ENCODE results near the gene TUBGCP6.

Gene TUBGCP6

DNA sequence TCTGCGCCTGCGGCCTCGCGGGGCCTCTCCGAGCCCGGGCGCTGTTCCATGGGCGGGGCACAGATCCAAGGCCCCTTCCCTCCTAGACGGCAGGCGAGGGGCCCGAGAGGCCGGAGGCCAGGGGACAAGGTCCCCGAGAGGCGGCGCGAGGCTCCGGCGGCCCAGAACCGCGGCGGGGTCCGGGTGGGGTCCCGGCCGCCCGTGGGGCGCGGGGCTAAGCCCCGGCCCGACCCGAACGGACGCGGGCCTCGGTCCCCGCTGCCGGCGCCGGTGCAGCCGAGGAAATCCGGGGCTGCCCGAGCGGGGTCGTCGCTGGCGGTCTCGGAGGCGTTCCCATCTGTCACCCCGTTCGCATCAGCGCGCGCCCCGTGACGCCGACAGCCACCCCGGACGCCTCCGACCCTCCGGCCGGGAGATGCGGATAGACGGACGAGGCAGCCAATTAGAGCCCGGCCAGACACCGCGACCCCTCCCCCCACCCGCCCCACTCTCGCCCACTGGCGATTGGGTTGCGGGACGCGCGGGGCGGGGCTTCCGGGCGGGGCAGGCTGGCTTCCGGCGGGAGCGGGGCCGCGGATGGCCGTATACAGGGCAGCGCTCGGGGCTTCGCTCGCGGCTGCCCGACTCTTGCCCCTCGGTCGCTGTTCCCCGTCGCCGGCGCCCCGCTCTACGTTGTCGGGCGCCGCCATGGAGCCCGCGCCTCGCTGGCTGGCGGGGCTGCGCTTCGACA lies 44.2 kb downstream of the TUBGCP6 start, which contains the start of gene SELENOO:
Gene SELENOO, plus strand, starts transcription at position 551 of the 730 bp plus-strand sequence. Its CDS starts 26 bp downstream, at position 577.
- peaks cover 17% of the 10 kb centered on the region for H3K4me1 ChIP-seq (ENCODE audit: insufficient read depth, low read length)
- H3K27me3 ChIP-seq (ENCODE audit: control insufficient read depth in 1 of 2, insufficient read depth in 2 of 2, low read length in 2 of 2): no peaks in the 10 kb centered on the region
- H3K36me3 ChIP-seq (ENCODE audit: insufficient read depth, low read length): peaks cover 11% of the 10 kb centered on the region

DNA sequence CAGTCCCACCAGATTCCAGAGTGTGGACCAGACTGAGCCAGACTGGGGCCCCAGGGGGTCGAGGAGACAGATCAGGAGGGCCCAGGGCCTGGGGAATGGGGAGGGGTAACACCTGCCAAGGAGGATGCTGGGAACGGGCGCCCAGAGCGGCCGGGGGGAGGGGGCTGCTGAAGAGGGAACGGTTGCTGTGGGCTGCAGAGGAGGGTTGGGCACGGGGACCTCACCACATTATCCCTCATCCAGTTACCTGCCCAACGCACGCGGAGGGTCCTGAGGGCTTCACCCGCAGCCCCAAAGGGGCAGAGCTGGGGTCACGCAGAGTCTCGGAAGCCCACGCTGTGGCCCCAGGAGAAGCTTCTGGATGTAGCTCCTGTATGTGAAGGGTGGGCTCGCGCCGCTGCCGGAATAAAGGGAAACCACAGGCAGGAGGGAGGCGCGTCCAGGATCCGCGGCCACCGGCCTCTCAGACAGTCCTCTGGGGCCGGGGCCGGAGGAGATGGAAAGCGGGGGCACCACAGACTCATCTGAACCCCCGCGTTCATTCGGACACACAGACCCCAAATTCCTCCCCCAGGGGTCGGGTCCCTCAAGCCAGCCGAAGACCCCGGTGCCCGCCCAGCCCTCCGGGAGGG lies 44.9 kb downstream of the TUBGCP6 start:
- no peaks in the 10 kb centered on the region for H3K27me3 ChIP-seq (ENCODE audit: control insufficient read depth in 1 of 2, insufficient read depth in 2 of 2, low read length in 2 of 2)
- no peaks in the 10 kb centered on the region for H3K9me3 ChIP-seq (ENCODE audit: low read length)
- H3K4me3 ChIP-seq (ENCODE audit: low read depth in 1 of 2, low read length in 2 of 2): peak overlapping the region; percentile 55 to 74
- H3K9ac ChIP-seq (ENCODE audit: low read length): no peak overlapping the region
- H3K4me1 ChIP-seq (ENCODE audit: insufficient read depth, low read length): peaks cover 17% of the 10 kb centered on the region
- H3K27ac ChIP-seq (ENCODE audit: low read depth, low read length): peak overlapping the region; percentile 27
- H3K36me3 ChIP-seq (ENCODE audit: insufficient read depth, low read length): peaks cover 11% of the 10 kb centered on the region

More for the DNA sequence above, 44.2 kb downstream of the TUBGCP6 start, which contains the start of gene SELENOO:
- Histone ChIP-seq H3K4me3 (ENCODE audit: low read depth in 1 of 2, low read length in 2 of 2) (peak within 1 kb of the TSS; percentile 63 to 74), H3K27ac (ENCODE audit: low read depth, low read length) (peak within 1 kb of the TSS; percentile 58), H3K9ac (ENCODE audit: low read length) (peak within 1 kb of the TSS; percentile 49), H3K9me3 (ENCODE audit: low read length) (no peaks in the 10 kb centered on the region)

DNA sequence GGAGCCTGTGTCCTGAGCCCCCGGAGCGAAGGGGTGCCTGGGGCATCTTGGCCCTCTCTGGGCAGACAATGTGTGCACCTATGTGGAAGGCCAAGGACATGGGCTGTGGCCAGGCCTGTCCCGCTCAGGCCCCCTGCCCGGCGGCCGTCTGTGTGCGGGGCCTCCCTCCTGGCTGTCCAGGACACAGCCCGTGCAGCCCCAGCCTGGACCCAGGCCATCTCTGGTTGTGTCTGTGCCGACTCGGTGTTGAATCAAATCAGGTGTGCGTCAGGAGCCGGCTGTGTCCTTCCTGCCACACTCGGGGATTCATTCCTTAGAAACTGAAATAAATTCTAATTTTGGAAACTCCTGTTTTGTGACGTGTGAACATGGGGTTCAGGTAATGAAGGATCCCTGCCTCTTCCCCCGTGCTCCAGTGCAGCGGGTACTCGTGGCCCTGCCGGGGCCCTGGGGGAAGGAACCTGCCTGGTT lies 45.5 kb downstream of the TUBGCP6 start:
- H3K4me1 ChIP-seq (ENCODE audit: insufficient read depth, low read length): peaks cover 17% of the 10 kb centered on the region
- H3K27ac ChIP-seq (ENCODE audit: low read depth, low read length): no peak overlapping the region
- H3K9ac ChIP-seq (ENCODE audit: low read length): no peak overlapping the region
- H3K9me3 ChIP-seq (ENCODE audit: low read length): no peaks in the 10 kb centered on the region
- H3K27me3 ChIP-seq (ENCODE audit: control insufficient read depth in 1 of 2, insufficient read depth in 2 of 2, low read length in 2 of 2): no peaks in the 10 kb centered on the region
- H3K4me3 ChIP-seq (ENCODE audit: low read depth in 1 of 2, low read length in 2 of 2): peak overlapping the region in 1 of 2 donors; percentile 55
- peaks cover 16% of the 10 kb centered on the region for H3K36me3 ChIP-seq (ENCODE audit: insufficient read depth, low read length)

DNA sequence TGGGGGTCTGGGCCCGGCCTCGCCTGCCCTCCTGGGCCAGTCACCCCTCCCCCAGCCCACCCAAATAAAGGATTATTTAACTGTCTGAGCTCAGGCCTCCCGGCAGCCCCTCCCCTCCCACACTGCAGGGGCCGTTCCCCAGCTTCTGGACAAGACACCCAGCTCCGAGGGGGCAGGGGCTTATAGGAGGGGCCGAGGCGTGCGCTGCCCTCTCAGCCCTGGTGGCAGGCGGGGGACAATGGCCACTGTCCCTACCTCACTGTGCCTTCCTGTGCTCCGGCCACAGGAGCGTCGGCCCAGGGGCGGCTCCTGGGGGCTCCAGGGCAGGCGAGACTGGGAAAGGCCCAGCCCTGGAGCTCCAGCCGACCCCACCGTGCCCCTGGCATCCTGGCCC lies 46.2 kb downstream of the TUBGCP6 start:
- peaks cover 17% of the 10 kb centered on the region for H3K4me1 ChIP-seq (ENCODE audit: insufficient read depth, low read length)
- H3K27ac ChIP-seq (ENCODE audit: low read depth, low read length): no peak overlapping the region
- H3K9me3 ChIP-seq (ENCODE audit: low read length): no peaks in the 10 kb centered on the region
- no peak overlapping the region for H3K4me3 ChIP-seq (ENCODE audit: low read depth in 1 of 2, low read length in 2 of 2)
- H3K27me3 ChIP-seq (ENCODE audit: control insufficient read depth in 1 of 2, insufficient read depth in 2 of 2, low read length in 2 of 2): no peaks in the 10 kb centered on the region
- H3K36me3 ChIP-seq (ENCODE audit: insufficient read depth, low read length): peaks cover 15% of the 10 kb centered on the region
- H3K9ac ChIP-seq (ENCODE audit: low read length): no peak overlapping the region

DNA sequence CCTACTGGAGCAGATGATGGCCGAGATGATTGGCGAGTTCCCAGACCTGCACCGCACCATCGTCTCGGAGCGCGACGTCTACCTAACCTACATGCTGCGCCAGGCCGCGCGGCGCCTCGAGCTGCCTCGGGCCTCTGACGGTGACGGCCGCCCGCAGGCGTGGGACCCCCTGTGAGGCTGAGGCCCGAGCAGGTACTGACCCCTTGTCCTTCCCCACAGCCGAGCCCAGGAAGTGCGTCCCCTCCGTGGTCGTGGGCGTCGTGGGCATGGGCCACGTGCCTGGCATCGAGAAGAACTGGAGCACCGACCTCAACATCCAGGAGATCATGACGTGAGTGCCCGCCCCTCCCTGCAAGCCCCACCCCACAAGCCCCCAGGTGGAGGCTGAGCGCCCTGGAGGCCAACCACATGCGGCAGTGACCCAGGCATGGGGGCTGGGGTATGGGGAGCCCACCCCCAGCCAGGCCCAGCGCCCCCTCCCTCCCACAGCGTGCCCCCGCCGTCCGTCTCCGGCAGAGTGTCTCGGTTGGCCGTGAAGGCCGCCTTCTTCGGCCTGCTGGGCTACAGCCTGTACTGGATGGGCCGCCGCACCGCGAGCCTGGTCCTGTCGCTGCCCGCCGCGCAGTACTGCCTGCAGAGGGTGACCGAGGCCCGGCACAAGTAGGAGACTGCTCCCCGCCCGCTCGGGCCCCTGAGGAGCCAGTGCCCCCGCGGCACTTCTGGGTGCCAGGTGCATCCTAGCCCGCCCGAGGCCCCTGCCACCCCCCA lies 46.8 kb downstream of the TUBGCP6 start:
- no peak overlapping the region for H3K4me3 ChIP-seq (ENCODE audit: low read depth in 1 of 2, low read length in 2 of 2)
- no peak overlapping the region for H3K9ac ChIP-seq (ENCODE audit: low read length)
- H3K27me3 ChIP-seq (ENCODE audit: control insufficient read depth in 1 of 2, insufficient read depth in 2 of 2, low read length in 2 of 2): no peaks in the 10 kb centered on the region
- H3K27ac ChIP-seq (ENCODE audit: low read depth, low read length): no peak overlapping the region
- no peaks in the 10 kb centered on the region for H3K9me3 ChIP-seq (ENCODE audit: low read length)
- peaks cover 9% of the 10 kb centered on the region for H3K36me3 ChIP-seq (ENCODE audit: insufficient read depth, low read length)
- peaks cover 17% of the 10 kb centered on the region for H3K4me1 ChIP-seq (ENCODE audit: insufficient read depth, low read length)

DNA sequence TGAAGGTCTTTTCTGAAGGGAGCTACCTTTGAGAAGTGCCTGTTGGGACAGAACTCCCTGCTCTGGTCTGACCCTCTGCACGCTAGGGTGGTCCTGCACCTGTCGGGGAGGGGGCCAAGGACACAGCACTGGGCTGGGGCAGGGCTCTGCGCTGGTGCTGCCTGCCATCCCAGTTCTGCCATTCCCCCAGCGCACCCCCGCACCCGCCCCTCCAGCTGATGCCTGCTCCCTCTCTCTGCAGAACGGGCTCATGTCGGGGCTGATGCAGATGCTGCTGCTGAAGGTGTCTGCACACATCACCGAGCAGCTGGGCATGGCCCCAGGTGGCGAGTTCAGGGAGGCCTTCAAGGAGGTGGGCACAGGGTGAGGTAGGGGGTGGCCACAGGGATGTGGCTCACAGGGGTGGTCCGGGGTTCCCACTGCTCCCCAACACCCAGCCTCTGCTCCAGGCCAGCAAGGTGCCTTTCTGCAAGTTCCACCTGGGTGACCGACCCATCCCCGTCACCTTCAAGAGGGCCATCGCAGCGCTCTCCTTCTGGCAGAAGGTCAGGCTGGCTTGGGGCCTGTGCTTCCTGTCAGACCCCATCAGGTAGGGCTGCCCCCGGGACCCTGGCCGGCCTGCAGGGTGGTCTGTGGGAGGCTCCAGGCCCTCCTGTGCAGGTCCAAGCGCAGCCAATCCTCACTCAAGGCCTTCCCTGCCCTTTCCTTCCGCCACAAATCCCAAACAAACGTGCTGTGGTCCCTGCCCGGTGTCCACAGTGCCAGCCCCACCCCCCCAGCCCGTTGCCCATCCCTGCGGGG lies 47.6 kb downstream of the TUBGCP6 start:
- H3K27ac ChIP-seq (ENCODE audit: low read depth, low read length): no peak overlapping the region
- H3K36me3 ChIP-seq (ENCODE audit: insufficient read depth, low read length): peaks cover 7% of the 10 kb centered on the region
- peaks cover 12% of the 10 kb centered on the region for H3K4me1 ChIP-seq (ENCODE audit: insufficient read depth, low read length)
- no peak overlapping the region for H3K4me3 ChIP-seq (ENCODE audit: low read depth in 1 of 2, low read length in 2 of 2)
- no peaks in the 10 kb centered on the region for H3K9me3 ChIP-seq (ENCODE audit: low read length)
- H3K9ac ChIP-seq (ENCODE audit: low read length): no peak overlapping the region
- no peaks in the 10 kb centered on the region for H3K27me3 ChIP-seq (ENCODE audit: control insufficient read depth in 1 of 2, insufficient read depth in 2 of 2, low read length in 2 of 2)

DNA sequence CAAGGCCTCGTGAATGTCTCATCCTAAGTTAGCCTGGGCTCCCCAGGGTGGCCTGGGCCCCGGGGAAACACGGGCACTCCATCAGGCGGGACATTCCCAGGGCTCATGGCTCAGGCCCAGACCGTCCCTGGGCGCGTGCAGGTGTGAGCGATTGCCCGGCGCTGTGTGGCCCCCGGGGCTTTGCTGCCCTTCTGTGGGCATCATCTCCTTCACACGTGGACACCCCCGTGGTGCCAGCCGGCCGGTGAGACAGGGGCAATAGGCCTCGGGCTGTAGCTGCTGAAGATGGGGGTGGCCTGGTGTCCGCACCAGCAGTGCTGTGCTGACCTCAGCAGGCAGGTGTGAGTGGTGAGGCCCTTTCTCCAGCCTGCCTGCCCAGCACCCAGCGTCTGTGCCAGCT lies 48.6 kb downstream of the TUBGCP6 start:
- H3K9me3 ChIP-seq (ENCODE audit: low read length): no peaks in the 10 kb centered on the region
- no peaks in the 10 kb centered on the region for H3K27me3 ChIP-seq (ENCODE audit: control insufficient read depth in 1 of 2, insufficient read depth in 2 of 2, low read length in 2 of 2)
- no peak overlapping the region for H3K9ac ChIP-seq (ENCODE audit: low read length)
- no peak overlapping the region for H3K4me3 ChIP-seq (ENCODE audit: low read depth in 1 of 2, low read length in 2 of 2)
- no peak overlapping the region for H3K27ac ChIP-seq (ENCODE audit: low read depth, low read length)
- H3K4me1 ChIP-seq (ENCODE audit: insufficient read depth, low read length): peaks cover 8% of the 10 kb centered on the region
- peaks cover 7% of the 10 kb centered on the region for H3K36me3 ChIP-seq (ENCODE audit: insufficient read depth, low read length)

DNA sequence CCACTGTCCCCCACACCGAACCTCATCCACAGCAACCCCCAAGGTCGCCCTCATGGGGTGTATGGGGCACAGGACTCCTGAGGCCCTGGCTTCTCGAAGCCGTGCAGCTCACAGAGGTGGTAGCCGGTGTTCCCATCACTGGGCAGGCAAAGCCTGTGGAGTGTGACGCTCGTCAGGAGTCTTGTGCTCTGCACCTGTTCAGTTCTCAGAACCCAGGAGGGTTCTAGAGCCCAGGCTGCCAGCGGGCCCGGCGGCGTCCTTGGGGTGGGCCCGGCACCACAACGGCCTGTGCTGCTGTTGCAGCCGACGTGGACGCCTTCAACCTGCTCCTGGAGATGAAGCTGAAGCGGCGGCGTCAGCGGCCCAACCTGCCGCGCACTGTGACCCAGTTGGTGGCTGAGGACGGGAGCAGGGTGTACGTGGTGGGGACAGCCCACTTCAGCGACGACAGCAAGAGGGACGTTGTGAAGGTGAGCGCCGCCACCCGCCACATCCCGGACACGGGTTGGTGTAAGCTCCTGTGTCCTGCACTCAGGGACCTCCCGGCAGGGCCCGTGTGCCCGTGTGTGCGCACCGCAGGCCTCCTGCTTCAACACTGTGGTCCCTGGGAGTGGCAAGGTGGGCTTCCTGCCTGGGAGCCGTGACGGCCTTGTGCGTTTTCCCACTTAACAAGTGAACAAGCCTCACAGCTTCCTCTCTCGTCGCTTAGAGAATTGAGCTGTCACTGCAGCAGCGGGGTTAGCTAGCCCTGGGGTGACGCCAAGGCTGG lies 50.6 kb downstream of the TUBGCP6 start:
- Histone ChIP-seq H3K4me1 (ENCODE audit: insufficient read depth, low read length) (peaks cover 18% of the 10 kb centered on the region), H3K9me3 (ENCODE audit: low read length) (no peaks in the 10 kb centered on the region), H3K36me3 (ENCODE audit: insufficient read depth, low read length) (peaks cover 7% of the 10 kb centered on the region), H3K9ac (ENCODE audit: low read length) (no peak overlapping the region), H3K27ac (ENCODE audit: low read depth, low read length) (no peak overlapping the region), H3K27me3 (ENCODE audit: control insufficient read depth in 1 of 2, insufficient read depth in 2 of 2, low read length in 2 of 2) (no peaks in the 10 kb centered on the region), H3K4me3 (ENCODE audit: low read depth in 1 of 2, low read length in 2 of 2) (no peak overlapping the region)

DNA sequence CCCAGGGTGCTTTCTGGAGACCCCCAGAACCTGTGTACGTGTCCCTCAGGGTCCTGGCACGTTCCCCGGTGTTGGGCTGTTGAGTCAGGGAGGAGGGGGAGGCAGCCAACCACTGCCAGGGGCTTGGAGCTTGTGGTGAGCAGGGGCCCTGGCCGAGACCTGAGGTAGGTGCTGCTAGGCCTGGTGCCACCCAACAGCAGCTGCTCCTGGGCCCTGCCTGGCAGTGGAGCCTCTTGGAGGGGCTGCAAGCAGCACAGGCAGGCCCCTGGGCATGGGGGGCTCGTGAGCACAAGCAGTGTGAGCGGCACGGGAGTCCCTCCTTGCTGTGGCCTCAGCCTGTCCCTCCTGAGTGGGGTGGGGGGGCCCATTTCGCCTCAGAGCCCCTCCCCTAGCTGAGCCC lies 51.2 kb downstream of the TUBGCP6 start:
- no peak overlapping the region for H3K4me3 ChIP-seq (ENCODE audit: low read depth in 1 of 2, low read length in 2 of 2)
- H3K27me3 ChIP-seq (ENCODE audit: control insufficient read depth in 1 of 2, insufficient read depth in 2 of 2, low read length in 2 of 2): no peaks in the 10 kb centered on the region
- peaks cover 7% of the 10 kb centered on the region for H3K36me3 ChIP-seq (ENCODE audit: insufficient read depth, low read length)
- peaks cover 19% of the 10 kb centered on the region for H3K4me1 ChIP-seq (ENCODE audit: insufficient read depth, low read length)
- no peak overlapping the region for H3K27ac ChIP-seq (ENCODE audit: low read depth, low read length)
- no peaks in the 10 kb centered on the region for H3K9me3 ChIP-seq (ENCODE audit: low read length)
- H3K9ac ChIP-seq (ENCODE audit: low read length): no peak overlapping the region

DNA sequence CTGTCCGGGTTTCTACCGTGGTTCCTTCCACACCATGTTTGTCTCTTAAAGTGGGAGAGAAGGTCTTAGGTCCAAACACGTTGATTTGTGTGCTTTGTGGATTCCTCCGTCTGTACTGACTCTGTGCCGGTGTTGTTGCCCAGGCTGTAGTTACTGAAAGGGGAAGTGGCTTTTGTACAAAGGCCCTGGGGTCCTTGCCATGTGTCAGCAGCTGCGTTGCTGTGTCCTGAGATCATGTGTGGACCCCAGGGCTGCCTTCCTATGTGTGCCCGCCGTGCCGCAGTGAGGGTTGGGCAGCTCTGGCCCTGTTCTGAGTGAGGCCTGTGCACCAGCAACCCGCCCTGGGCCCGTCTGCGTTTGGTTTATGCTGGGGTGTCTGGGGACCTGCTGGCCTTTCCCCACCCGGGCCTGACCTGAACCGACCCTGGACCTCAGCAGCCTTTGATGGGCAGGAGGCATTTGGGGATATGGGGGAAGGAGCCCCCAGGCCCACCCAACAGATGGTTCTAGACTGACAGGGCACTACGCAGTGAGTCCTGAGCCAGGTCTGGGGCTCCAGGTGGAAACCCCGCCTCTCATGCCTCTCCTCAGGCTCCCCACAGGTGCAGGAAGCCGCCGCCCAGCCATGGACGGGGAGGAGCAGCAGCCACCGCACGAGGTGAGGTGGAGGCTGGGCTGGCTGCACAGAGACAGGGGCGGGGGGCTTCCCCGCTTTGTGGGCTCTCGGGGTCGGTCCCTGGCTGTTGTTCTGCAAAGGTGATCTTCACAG lies 52.2 kb downstream of the TUBGCP6 start:
- Histone ChIP-seq H3K4me3 (ENCODE audit: low read depth in 1 of 2, low read length in 2 of 2) (no peak overlapping the region), H3K4me1 (ENCODE audit: insufficient read depth, low read length) (peaks cover 19% of the 10 kb centered on the region), H3K27me3 (ENCODE audit: control insufficient read depth in 1 of 2, insufficient read depth in 2 of 2, low read length in 2 of 2) (no peaks in the 10 kb centered on the region), H3K9ac (ENCODE audit: low read length) (no peak overlapping the region), H3K9me3 (ENCODE audit: low read length) (no peaks in the 10 kb centered on the region), H3K27ac (ENCODE audit: low read depth, low read length) (no peak overlapping the region), H3K36me3 (ENCODE audit: insufficient read depth, low read length) (peaks cover 7% of the 10 kb centered on the region)
